ENCODE data around the gene BPNT1. TPM values are rescaled to one million over a fixed set of nuclear protein-coding genes. Genes with fewer than 3 reads are reported as not detected.

BPNT1 gene
- total RNA-seq, 4 donors from 2014 or later: 5.2 to 27.5 (median 9.2) TPM

DNA sequence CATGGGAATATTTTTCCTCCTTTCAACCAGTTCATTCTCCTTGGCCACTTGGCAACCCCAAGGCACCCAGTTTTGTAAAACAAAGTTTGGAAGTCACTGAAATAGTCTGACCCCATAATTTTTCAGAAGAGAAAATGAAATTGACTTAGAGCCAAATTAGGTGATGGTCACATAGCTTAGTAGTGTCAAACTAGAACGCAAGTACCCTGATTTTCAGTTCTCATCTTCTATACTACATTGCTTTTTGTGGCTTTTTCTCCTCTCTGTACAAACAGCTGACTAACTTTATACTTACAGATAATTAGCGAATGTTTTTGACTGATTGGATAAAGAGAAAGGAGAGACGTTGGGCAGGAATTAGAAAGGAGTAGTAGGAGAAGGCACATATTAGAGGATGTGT, 37.5 kb upstream of the BPNT1 start:
- DNase-seq (no peak), ATAC-seq (no peak)
- intact Hi-C loops (cut with DNase I; ENCODE audit: low total_unique reads): no loop called here
- no peak for TF ChIP-seq POLR2A (IDR thresholded peaks at IDR 0.05)
- TF ChIP-seq, protein P1, sequence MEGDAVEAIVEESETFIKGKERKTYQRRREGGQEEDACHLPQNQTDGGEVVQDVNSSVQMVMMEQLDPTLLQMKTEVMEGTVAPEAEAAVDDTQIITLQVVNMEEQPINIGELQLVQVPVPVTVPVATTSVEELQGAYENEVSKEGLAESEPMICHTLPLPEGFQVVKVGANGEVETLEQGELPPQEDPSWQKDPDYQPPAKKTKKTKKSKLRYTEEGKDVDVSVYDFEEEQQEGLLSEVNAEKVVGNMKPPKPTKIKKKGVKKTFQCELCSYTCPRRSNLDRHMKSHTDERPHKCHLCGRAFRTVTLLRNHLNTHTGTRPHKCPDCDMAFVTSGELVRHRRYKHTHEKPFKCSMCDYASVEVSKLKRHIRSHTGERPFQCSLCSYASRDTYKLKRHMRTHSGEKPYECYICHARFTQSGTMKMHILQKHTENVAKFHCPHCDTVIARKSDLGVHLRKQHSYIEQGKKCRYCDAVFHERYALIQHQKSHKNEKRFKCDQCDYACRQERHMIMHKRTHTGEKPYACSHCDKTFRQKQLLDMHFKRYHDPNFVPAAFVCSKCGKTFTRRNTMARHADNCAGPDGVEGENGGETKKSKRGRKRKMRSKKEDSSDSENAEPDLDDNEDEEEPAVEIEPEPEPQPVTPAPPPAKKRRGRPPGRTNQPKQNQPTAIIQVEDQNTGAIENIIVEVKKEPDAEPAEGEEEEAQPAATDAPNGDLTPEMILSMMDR (IDR thresholded peaks at IDR 0.05 in 4 of 5, conservative IDR thresholded peaks at IDR 0.05 in 1 of 5): no peak
- Histone ChIP-seq H3K27ac (no peak overlapping the region), H3K4me1 (no peaks in the 10 kb centered on the region), H3K9me3 (no peaks in the 10 kb centered on the region), H3K36me3 (peaks cover 0 to 33% of the 10 kb centered on the region in 2 donors), H3K27me3 (no peaks in the 10 kb centered on the region), H3K4me3 (no peak overlapping the region)
- in situ Hi-C loops (cut with MboI; ENCODE audit: low sequenced_read_pairs in 4 of 4): no loop called here

DNA sequence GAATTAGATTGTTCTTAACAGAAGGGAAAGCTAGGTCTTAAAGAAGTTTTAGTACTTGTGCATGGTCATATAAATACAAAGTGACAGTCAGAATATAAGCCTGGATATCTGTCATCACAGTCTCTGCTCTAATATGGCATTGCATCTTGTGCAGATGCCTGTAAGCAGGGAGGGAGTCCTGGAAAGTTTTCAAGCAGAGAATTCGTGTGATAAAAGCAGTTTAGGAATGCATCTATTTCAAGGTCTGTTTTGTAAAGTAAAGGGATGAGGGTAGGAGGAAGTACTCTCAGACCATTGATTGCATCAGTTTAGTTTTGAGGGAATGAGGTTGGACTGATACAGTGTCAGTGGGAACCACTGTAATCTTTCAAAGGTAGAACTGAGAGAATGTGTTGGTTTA, 35.0 kb upstream of the BPNT1 start:
- H3K27ac ChIP-seq: no peak overlapping the region
- H3K4me1 ChIP-seq: no peaks in the 10 kb centered on the region
- intact Hi-C loops (cut with DNase I; ENCODE audit: low total_unique reads) (no loop called here), in situ Hi-C loops (cut with MboI; ENCODE audit: low sequenced_read_pairs in 4 of 4) (no loop called here)
- no peak overlapping the region for H3K4me3 ChIP-seq
- DNase-seq: no peak
- ATAC-seq: no peak
- no peak for TF ChIP-seq POLR2A (IDR thresholded peaks at IDR 0.05)
- TF ChIP-seq, protein P1 (IDR thresholded peaks at IDR 0.05 in 4 of 5, conservative IDR thresholded peaks at IDR 0.05 in 1 of 5): no peak
- H3K27me3 ChIP-seq: no peaks in the 10 kb centered on the region
- no peaks in the 10 kb centered on the region for H3K9me3 ChIP-seq
- H3K36me3 ChIP-seq: peaks cover 0 to 28% of the 10 kb centered on the region in 2 donors

DNA sequence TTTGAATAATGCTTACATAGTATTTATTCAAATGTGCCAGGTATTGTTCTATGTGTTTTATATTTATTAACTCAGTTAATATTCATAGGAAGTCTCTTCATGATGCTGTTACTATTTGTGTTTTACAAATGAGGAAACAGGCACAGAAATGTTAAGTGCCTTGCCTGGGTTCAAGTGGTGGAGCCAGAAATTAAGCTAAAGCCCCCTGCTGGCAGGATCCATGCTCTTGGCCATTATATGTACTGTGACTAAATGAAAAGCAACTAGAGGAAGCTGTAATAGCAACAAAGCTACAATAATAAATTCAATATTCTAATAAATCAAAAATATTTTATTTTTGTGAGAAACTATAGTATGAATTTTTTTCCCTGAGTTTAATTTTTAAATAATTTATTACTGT, 34.3 kb upstream of the BPNT1 start:
- H3K27me3 ChIP-seq: no peaks in the 10 kb centered on the region
- in situ Hi-C loops (cut with MboI; ENCODE audit: low sequenced_read_pairs in 4 of 4) (no loop called here), intact Hi-C loops (cut with DNase I; ENCODE audit: low total_unique reads) (no loop called here)
- no peaks in the 10 kb centered on the region for H3K4me1 ChIP-seq
- no peak for DNase-seq
- H3K9me3 ChIP-seq: no peaks in the 10 kb centered on the region
- H3K4me3 ChIP-seq: no peak overlapping the region
- H3K27ac ChIP-seq: no peak overlapping the region
- no peak for ATAC-seq
- peaks cover 0 to 22% of the 10 kb centered on the region in 2 donors for H3K36me3 ChIP-seq
- TF ChIP-seq, protein P1 (IDR thresholded peaks at IDR 0.05 in 4 of 5, conservative IDR thresholded peaks at IDR 0.05 in 1 of 5): no peak
- no peak for TF ChIP-seq POLR2A (IDR thresholded peaks at IDR 0.05)

DNA sequence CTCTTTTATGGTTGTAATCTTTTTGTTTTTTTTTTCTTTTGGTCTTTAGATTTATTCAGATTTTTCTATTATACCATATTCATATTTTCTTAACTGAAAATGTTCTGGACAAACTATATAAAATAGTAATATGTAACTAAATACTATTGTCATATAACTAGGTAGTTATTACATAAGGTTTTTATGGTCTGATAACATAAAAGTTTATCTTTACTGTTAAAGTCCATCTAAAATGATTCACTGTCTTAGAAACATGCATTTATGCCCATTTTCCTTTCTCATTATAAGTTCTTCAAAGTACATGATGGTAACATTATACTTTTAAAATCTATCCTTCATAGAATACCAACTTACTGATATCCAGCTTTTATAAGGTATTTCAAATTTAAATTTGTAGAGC, 33.5 kb upstream of the BPNT1 start:
- H3K36me3 ChIP-seq: peaks cover 0 to 14% of the 10 kb centered on the region in 2 donors
- in situ Hi-C loops (cut with MboI; ENCODE audit: low sequenced_read_pairs in 4 of 4): no loop called here
- DNase-seq: no peak
- ATAC-seq: no peak
- no peak overlapping the region for H3K27ac ChIP-seq
- intact Hi-C loops (cut with DNase I; ENCODE audit: low total_unique reads): no loop called here
- no peaks in the 10 kb centered on the region for H3K9me3 ChIP-seq
- H3K27me3 ChIP-seq: no peaks in the 10 kb centered on the region
- TF ChIP-seq, protein P1 (IDR thresholded peaks at IDR 0.05 in 4 of 5, conservative IDR thresholded peaks at IDR 0.05 in 1 of 5): no peak
- TF ChIP-seq POLR2A (IDR thresholded peaks at IDR 0.05): no peak
- H3K4me1 ChIP-seq: no peaks in the 10 kb centered on the region
- H3K4me3 ChIP-seq: no peak overlapping the region

Data from gastrocnemius medialis (tissue), 4 donors.